DLD1 (cell line): ENCODE results near the gene NUP210.

ENCODE experiments used
- in situ Hi-C: cut with HindIII; loops from 2 replicates; pipeline ENCODE4 v1.10.0; 2017; ENCODE audit warnings: low sequenced_read_pairs

NUP210 gene

DNA sequence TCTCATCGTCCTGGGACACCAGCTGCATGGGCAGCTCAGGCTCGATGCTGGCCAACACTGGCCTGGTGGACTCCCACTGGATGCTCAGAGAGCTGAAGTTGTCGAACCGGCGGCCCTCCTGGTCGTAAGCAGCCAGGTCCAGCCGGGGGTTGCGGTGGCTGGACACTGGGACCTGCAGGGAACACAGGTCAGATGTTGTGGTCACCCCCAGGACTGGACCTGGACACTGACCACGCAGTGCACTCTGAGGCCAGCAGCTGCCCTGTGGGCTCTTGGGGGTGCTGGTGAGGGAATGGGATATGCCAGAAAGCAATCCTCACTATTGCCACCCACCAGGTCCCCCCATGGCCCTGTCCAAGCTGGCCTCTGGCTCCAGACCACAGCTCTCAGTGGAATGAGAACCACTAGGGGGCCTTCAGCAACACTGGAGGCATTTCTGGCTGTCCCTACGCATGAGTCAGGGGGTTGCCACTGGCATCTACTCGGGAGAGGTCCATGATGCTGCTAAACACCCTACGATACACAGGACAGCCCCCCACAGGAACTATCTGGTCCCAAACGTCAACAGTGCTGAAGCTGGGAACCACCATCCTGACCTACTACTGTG lies 66.1 kb downstream of the NUP210 start:
- in situ Hi-C loops: loop anchor here (25.0 kb wide), 1 partner anchor 108 kb away; no protein-coding TSS in a partner anchor

DNA sequence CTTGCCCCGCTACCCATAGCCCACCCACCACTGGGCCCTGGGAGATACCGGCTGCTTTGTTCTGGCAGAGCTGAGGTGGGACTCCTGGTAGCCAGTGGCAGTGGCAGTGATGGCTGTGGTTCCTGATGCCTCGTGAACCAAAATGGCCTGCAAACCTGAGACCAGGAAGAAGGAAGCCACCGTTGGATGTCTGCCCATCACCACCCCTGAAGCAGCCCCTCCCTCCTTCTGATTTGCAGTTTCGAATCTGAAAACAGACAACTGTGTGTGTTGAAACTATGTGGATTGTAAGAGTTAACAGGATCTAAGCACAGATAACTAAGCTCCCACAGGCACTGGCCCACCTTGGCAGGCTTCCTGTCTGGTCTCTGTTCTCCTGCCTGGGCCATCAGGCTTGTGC lies 66.6 kb downstream of the NUP210 start:
- in situ Hi-C loops: loop anchor here (25.0 kb wide), 1 partner anchor 109 kb away; no protein-coding TSS in a partner anchor

DNA sequence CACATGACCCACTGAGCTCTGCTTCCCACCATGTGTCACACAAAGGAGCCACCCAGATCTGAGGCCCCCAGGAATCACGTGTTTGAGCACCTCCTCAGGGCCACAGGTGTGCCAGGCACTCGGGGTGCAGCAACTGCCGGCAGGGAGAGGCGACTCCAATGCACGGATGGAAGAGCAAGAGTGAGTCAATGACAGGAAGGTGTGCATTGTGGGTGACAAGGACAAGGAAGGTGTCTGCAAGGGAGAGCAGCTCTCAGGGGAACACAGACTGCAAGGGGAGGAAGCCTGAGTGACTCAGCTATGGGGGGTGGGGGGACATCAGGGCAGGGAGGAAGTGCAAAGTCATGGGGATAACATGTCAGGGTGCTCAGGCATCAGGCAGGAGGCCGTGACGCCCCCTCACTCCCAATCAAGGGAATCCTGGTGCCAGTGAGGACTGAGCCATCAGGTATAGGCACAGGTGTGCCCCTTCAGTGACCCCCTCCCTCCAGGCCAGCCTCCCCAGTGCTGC lies 67.4 kb downstream of the NUP210 start:
- in situ Hi-C loops: loop anchor here (25.0 kb wide), 1 partner anchor 110 kb away; no protein-coding TSS in a partner anchor

DNA sequence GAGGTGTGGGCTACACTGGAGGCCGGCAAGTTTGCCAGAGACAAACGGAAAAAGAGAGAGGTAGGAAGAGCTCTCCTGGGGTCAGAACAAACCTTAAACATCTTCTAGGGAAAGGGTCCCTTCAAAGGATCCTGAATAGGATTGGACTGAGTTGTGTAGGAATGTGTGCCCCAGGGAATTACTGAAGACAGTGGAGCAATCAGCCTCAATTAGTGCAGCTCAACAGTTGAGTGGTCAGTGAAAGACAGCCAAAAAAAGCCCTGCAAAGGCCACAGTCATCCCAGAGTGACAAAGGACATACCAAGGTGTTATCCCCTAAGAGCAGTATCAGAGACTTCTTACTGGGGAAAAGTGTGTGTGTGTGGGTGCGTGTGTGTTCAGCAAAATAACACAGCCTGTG lies 70.3 kb downstream of the NUP210 start:
- in situ Hi-C loops: loop anchor here (25.0 kb wide), 1 partner anchor 112 kb away; no protein-coding TSS in a partner anchor

DNA sequence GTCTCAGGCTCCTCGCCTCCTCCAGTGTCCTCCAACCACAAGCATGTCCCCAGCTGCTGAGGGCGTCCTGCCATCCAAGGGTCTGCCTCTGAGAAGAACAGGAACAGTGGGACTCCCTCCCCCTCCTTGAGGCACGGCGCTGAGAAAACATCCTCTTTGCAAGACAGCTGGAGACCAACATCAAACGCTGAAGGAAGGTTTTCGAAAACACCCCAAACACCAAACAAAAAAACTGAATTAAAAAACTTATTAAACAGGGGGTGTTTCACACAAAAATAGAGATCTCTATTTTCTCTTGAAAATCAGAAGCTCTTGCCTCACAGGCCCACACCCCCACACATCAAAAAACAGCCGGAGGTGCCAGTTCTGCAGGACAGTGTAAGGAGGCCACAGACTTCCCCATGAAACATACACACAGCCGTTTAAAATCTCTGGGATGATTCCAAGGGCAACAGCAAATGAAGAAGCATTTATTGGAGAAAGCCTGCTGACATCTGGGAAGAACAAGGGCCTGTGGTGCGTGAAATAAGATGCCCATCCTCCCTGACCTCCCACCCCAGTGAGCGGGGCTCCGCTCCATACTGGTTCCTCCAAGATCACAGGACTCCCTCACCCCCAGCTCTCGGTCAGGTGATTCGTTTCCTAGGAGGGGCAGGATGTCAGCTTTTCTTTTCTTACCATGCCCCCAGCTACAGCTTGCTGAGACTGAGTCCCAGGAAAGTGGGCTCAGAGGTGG lies 71.3 kb downstream of the NUP210 start:
- in situ Hi-C loops: no loop called here

DNA sequence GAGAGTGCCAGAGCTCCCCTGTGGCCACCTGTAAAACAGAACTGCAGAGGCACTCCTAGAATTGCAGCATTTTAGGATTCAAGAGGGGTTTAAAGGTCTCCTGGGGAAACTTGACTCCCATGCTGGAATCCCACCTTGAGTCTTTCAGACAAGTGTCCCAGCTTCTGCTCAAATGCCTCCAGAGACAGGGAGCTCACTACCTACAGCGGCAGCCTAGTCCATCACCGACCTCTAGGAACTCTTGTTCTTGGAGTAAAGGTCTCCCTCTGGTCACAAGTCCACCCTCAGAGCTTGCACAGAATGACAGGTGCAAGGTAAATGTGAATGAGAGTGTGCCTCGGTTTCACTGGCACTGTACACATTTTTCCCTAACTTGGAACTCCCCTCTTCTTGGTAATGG lies 72.0 kb downstream of the NUP210 start:
- in situ Hi-C loops: no loop called here

DNA sequence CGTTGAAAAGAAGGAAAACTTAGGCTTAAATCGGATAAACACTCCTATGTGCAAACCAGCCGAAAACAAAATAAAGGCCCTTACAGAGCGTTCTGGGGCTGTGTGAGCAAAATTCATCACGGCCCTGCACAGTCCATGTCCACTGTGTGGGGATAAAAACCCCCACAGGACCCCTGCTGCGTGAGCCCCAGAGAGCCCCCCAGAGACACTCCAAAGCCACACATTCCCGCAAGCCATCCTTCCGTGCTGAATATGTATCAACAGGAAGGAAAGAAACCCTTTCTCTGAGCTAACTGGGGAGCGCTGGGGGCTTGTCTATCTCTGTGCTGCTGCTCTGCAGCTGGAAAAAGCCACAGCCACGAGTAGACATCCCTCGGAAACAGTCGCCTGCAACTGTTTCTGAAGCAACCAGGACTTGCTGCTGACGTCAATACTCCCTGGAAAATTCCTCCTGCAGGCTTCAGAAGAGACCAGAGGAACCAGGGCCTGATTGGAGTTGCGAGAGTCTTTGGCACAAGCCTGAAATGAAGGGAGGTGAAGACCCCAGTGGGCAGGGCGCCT lies 72.7 kb downstream of the NUP210 start:
- in situ Hi-C loops: no loop called here

DNA sequence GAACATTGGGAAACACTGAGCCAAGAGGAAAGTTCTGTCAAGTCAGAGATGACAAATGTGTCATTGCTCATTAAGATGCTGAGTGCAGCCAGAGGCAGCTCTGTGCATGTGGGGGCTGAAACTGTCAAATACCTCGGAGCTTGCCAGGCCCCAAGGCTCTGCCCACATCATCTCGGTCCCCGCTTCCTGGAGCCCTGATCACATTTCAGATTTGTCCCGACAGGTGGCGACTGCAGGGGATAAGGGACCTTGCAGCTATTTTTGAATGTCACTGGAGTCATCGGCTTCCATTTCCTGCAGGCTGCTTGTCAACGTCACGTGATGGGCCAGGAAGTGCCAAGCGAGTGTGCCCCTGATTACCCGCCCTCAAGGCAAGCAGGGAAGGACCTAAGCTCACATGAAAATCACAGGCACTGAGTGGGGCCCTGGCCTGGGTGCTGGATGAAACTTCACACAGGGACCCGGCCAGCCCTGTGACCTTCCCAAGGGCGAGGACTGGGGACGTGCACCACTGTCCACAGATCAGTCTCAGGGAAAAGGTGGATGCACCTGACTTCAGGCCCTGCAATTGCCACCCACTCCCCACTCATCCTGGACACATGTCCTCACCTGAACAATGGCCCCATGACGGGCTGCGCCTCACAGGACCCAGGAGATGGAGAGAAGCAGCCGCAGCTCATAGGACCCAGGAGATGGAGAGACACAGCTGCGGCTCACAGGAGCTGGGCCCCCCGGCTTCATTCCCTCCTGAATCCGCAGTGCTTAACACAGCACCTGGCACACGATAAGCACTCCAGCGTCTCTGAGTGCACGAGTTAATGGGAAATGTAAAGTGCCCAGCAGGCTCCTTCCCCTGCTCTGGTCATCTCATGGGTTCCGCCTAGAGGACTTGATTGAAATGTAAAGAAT lies 73.4 kb downstream of the NUP210 start:
- in situ Hi-C loops: no loop called here

DNA sequence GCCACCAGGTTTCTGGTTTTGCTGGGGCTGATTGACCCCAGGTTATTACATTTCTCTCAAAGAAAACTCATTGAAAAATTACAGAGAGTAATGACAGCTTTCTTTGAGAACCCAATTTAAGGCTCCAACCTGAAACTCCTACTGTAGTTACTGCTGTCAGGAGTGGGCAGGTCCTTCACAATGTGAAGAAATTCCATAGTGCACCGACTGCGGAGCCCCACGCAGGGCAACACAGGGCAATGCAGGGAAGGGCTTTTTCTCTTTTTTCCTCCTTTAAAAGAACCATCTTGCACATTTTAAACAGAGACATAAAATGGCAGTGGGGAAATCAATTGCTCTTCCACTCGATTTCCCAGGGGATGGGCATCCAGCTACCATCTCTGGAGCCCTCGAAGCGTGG lies 74.3 kb downstream of the NUP210 start:
- in situ Hi-C loops: no loop called here

DNA sequence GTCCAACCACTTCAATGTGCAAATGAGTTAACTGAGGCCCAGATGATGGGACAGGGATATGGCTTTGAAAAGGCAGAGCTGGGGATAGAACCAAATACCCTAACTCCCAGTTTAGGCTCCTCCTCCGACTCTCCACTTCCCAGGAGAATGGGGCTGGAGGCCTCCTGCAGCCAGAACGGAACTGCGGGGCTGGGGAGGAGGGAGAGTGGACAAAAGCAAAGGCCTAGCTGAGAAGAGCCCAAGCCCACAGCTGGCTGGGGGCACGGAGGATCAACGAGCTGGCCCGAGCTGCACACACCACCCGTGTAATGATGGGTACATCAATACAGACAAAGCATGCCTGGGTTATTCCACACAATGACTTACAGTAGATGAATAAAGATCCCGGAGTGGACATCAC lies 74.8 kb downstream of the NUP210 start:
- in situ Hi-C loops: no loop called here

DNA sequence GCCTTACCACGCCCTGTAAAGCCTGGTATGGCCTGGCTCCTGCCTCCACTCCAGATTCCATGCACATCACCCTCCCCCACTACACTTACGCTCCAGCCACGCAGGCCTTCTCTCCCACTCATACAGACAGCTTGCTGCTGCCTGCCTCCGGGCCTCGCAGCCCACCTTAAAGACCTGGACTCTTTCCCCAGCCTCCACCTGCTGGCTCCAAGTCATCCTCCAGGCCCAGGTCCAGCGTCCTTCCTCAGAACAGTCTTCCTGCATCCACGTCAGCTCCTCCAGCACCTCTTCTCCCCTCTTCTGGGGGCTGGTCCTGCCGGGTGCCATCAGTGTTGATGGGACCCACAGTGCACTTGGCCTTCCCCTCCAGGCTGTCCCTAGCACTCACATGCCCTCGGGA lies 75.5 kb downstream of the NUP210 start:
- in situ Hi-C loops: no loop called here

DNA sequence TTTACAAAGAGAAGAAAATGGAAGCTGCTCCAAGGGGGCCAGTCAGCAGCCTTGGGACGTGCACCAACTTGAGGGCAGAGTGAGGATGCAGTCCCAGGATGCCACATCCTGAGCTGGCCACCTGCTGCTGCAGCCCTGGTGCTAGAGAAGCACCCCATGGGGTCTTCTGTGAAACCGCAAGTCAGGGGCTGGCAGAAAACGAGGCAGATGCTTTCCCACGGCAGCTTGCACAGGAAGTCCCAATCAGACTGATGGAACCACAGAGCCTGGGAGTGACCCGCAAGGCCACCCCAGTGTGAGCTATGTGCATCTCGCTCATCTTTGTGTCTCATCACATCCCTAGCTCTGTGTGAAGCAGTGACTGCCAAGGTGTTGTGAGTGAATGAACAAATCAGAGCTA lies 76.5 kb downstream of the NUP210 start:
- in situ Hi-C loops: no loop called here

DNA sequence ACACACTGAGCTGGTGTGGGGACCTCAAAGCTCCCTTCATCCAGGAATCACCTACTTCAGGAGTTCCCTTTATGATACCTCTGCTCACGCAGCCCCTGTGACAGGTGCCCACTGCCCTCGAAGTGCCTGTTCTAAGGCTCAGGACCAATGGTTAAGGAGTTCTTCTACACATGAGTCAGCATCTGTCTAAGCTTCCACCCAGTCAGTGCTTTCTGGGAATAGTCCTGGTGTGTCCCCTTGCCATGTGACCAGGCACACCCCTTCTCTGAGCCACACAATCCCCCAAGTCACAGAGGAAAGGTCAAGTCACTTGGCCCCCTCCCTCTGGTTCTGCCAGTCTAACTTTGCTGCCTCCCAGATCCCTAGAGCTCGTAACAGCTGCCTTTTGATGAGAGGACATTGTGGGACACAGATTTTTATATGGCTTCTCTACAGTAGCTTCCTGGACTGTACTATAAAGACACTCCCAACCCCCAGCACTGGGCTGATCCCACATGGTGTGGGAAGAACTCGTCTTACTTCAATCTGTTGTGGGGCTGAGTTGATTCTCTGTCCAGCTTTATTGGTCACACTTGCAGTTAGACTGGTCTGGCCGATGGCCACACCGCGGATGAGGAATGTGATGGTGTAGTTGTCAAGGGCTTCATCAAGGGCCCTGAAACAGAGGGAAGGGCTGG lies 78.8 kb downstream of the NUP210 start:
- in situ Hi-C loops: no loop called here

DNA sequence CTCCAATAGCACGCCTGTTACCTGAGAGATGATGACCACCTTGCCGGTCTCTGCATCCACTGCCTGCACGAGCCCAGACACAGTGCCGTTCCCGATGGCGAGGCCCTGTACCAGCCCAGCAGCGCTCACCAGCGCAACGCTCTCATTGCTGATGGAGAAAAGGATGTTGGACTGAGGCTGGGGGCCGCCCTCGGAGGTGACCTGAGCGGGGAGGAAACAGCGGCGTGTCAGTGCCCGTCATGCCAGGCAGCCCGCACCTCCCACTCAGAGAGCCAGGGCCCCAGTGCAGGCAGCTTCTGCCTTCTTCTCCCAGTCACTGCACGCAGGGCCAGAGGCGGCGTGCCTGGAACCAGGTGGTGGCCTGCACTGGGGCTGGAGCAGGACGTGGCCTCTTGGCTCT lies 80.3 kb downstream of the NUP210 start:
- in situ Hi-C loops: no loop called here

DNA sequence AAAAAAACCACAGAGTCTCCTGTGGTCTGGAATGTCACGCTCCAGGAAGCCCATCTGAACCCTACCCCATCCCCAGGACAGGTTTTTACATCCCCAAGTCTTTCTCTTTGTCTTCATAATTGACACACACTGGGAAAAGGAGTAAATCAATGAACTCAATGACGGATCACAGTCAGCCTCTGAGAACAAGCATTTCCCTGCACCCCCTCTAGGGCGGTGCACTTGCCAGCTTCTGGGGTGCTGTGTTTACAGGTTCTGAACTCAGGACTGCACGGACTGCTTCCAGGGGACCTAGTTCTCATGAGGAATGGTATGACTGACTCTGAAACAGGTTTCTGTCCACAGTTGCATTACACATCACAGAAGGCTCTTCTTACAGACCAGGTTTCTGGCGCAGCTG lies 81.1 kb downstream of the NUP210 start:
- in situ Hi-C loops: no loop called here

DNA sequence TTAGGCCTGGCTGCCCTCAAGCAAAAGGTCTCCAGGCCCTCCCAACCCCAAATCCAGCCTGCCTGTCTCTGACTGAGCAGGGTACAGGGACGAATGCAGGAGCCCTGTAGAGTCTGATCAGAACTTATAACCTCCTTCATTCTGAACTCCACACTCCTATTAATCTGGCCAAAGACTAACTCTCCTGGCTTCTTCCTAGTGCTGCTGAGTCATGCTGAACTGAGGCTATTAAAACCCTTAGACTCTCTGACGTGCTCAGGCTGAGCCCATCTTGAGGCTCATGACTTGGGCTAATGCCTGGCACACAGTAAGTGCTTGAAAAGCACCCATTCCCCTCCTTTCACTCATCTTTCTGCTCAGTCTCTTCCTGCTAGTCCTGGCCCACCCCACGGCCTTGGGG lies 81.9 kb downstream of the NUP210 start:
- in situ Hi-C loops: no loop called here

DNA sequence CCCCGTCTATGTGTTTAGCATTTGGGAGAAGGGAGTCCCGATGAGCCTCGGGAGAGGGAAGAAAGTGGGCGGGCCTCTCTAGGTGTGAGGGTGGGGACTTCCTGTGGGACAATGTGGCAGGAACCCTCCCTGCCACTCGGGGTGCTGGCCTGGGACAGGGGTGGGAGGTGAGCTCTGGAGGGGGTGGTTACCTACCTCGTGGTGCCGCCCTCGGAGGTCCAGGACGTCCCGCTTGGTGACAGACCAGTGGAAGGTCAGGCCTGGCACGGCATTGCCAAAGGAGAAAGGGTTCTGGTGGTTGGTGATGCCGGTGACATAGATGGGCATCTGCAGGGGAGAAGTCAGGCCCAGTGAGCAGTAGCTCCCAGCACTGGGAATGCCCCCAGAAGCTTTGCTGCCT lies 83.5 kb downstream of the NUP210 start:
- in situ Hi-C loops: no loop called here

DNA sequence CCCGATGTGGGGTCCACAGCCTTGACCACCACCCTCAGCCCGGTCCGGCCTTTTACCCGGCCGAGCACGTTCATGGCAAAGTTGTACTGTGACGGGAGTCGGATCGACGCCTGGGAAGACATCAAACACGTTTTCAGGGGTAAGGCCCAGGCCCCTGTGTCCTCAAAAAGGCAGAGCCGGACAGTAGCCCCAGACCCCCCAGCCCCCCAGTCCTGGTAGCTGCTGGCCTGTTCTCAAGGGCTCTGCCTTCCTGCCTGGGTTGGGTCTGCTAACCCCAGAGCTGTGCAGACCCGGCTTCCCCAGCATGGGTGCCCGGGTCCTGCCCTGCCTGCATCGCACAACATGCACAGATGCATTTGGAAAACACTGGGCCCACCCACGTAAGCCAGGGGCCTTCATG lies 84.6 kb downstream of the NUP210 start:
- in situ Hi-C loops: no loop called here

DNA sequence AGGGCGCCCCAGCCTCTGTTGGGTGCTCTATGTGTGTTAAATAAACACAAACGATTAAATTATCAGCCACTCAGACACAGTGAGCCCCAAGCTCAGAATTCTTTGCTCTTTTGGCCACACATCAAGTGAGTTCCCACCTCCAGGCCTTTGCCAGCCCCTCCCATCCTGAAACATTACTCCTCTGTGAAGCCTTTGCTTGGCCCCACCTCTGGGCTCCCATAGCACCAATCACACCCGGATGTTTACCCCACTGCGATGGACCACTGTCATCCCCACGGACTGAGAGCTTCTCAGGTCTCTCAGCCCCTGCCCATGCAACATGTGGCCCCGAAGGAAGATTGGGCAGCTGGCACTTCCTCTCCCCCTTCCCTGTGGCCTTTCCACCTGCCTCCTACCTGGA lies 85.1 kb downstream of the NUP210 start:
- in situ Hi-C loops: no loop called here

DNA sequence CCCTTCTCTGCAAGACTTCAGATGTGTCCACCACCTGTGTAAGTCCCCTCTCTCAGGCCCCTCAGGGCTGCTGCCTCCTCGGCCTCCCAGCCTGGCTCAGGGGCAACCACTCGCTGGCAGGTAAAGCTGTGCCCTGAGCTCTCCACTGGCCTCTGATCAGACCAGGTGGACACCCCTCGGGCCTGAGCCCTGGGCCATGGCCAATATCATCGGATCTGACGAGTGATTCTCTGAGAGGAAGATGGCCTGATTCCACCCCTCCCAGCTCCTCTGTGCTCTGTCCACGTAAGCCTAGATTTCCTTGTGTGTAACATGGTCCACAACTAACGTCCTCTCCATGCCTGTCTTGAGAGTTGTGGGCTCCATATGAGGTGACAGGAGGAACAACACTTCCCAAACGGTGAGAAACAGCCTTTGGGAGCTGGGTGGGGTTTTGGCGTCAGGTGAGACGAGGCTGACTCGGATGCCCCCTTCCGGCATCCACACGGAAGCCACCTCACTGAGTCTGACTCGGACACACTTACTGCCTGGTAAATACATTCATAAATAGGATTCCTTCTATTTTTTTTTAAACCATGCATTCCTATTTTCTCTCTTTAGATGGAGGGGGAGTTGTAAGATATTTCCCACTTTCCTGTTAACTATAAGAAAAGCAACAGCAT lies 86.8 kb downstream of the NUP210 start:
- in situ Hi-C loops: no loop called here
